Smooth muscle cell (in vitro differentiated cells): Measurements from ENCODE around the gene RFX8. TPM values are rescaled to one million over a fixed set of nuclear protein-coding genes. Genes with fewer than 3 reads are reported as not detected.

ENCODE experiments used
- DNase-seq: peaks from one replicate; lab custom pipeline; 2025; ENCODE audit not compliant: unreplicated experiment; lab: John Stamatoyannopoulos, UW
- H2AFZ ChIP-seq: fragments of 200-600 bp; sonication (generic); 2 replicates; pipeline ENCODE4 v1.6.0; 2016; ENCODE audit warnings: antibody characterized with exemption, low read depth, mild to moderate bottlenecking
- H3F3A ChIP-seq: fragments of 200-600 bp; sonication (generic); 2 replicates; pipeline ENCODE4 v1.6.0; 2017; ENCODE audit warnings: antibody characterized with exemption, low read depth
- H3K27ac ChIP-seq: fragments of 200-600 bp; sonication (generic); 2 replicates; pipeline ENCODE4 v1.5.1; 2016; ENCODE audit warnings: low read depth, mild to moderate bottlenecking
- H3K27me3 ChIP-seq: fragments of 200-600 bp; sonication (generic); 2 replicates; pipeline ENCODE4 v1.6.1; 2016; ENCODE audit warnings: low read depth, mild to moderate bottlenecking
- H3K36me3 ChIP-seq: fragments of 200-600 bp; sonication (generic); 2 replicates; pipeline ENCODE4 v1.5.1; 2016; ENCODE audit warnings: low read depth
- H3K4me1 ChIP-seq: fragments of 200-600 bp; sonication (generic); 2 replicates; pipeline ENCODE4 v1.5.1; 2016; ENCODE audit warnings: low read depth
- H3K4me2 ChIP-seq: fragments of 200-600 bp; sonication (generic); 2 replicates; pipeline ENCODE4 v1.6.0; 2016; ENCODE audit warnings: mild to moderate bottlenecking
- H3K4me3 ChIP-seq: fragments of 200-600 bp; sonication (generic); 2 replicates; pipeline ENCODE4 v1.5.1; 2016; ENCODE audit warnings: mild to moderate bottlenecking
- H3K79me2 ChIP-seq: fragments of 200-600 bp; sonication (generic); 2 replicates; pipeline ENCODE4 v1.6.0; 2016; ENCODE audit warnings: low read depth, mild to moderate bottlenecking
- H3K9ac ChIP-seq: fragments of 200-600 bp; sonication (generic); 2 replicates; pipeline ENCODE4 v1.6.0; 2016; ENCODE audit warnings: low read depth
- H3K9me3 ChIP-seq: fragments of 200-600 bp; sonication (generic); replicated peaks from 2 replicates; pipeline ENCODE4 v1.5.1; 2016; ENCODE audit warnings: low read depth
- H4K20me1 ChIP-seq: fragments of 200-600 bp; sonication (generic); 2 replicates; pipeline ENCODE4 v1.6.0; 2016; ENCODE audit warnings: low read depth
- WGBS: methylation state at CpG from one replicate; pipeline ENCODE4 v1.1.7; 2016; ENCODE audit warnings: low lambda C conversion rate; 5-methylcytosine and 5-hydroxymethylcytosine counted together
- polyA plus RNA-seq: library from polyadenylated mRNA; unstranded; fragments of >200 nt; fragmentation: Nextera tagmentation; extraction: Ambion mirVana; gene quantifications from 2 replicates; pipeline ENCODE4 v1.2.1, GENCODE V29; 2016
- total RNA-seq: library from RNA; depleted of rRNA; stranded (reverse); fragments of >200 nt; gene quantifications from 2 replicates; pipeline ENCODE4 v1.2.3, GENCODE V29; 2014
- TF ChIP-seq, protein P1 (sequence below): fragments of 200-600 bp; sonication (generic); IDR thresholded peaks from 2 replicates; pipeline ENCODE4 v1.5.1; 2017; ENCODE audit warnings: borderline replicate concordance, mild to moderate bottlenecking, antibody characterized with exemption; ENCODE audit not compliant: insufficient read depth, poor library complexity, severe bottlenecking

The RFX8 gene
- total and polyA plus RNA-seq, 2 experiments from 2014 or later, result 2.3 to 3.0 TPM

DNA sequence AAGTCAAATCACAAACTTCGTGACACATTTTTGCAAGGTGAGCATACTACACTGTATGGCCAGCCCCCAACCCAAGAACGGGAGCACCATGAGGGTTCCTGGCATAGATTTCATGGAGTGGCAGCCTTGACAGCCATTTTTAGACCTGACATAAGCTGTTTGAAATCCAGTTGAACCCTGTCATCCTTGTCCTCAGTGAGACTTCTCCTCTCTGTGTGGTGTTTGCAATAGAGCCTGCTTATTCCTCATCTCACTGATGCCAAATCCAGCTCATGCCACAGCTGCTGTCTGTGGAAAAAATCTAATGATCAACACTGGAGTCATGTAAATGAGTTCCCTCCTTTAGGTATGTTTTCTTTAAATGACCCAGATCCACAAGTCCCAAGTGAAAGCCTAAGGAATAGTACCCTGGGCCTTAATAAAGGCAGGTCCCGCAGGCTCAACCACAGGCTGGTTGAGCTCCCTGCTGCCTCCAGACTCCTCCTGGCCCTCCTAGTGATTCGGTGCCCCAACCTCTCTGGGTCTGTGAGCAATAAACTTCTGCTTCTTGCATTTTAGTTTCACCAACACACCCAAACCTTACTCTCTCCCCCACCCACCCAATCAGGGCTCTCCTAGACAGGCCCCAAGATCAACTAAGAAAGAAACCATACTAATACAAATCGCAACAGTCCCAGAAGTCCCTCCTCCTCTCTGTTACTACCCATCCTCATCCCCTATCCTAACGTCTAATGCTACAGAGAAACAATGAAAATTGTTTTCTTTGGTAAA is 79.2 kb downstream of the RFX8 start:
- TF ChIP-seq, protein P1, sequence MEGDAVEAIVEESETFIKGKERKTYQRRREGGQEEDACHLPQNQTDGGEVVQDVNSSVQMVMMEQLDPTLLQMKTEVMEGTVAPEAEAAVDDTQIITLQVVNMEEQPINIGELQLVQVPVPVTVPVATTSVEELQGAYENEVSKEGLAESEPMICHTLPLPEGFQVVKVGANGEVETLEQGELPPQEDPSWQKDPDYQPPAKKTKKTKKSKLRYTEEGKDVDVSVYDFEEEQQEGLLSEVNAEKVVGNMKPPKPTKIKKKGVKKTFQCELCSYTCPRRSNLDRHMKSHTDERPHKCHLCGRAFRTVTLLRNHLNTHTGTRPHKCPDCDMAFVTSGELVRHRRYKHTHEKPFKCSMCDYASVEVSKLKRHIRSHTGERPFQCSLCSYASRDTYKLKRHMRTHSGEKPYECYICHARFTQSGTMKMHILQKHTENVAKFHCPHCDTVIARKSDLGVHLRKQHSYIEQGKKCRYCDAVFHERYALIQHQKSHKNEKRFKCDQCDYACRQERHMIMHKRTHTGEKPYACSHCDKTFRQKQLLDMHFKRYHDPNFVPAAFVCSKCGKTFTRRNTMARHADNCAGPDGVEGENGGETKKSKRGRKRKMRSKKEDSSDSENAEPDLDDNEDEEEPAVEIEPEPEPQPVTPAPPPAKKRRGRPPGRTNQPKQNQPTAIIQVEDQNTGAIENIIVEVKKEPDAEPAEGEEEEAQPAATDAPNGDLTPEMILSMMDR, result no peak
- no peaks in the 10 kb centered on the region for H3K9me3 ChIP-seq
- WGBS, result 59% methylated on average over 6 of the region's 6 CpGs
- no peaks in the 10 kb centered on the region for H3K27me3 ChIP-seq
- H2AFZ ChIP-seq, result no peak overlapping the region
- no peaks in the 10 kb centered on the region for H3K79me2 ChIP-seq
- no peak for DNase-seq
- peak overlapping the region; percentile 76 for H3K9ac ChIP-seq
- no peaks in the 10 kb centered on the region for H3K36me3 ChIP-seq
- peak overlapping the region; percentile 99 for H3K27ac ChIP-seq
- H4K20me1 ChIP-seq, result no peaks in the 10 kb centered on the region
- peaks cover 25% of the 10 kb centered on the region for H3F3A ChIP-seq
- no peak overlapping the region for H3K4me3 ChIP-seq
- peaks cover 33% of the 10 kb centered on the region for H3K4me1 ChIP-seq
- peak overlapping the region; percentile 66 for H3K4me2 ChIP-seq

DNA sequence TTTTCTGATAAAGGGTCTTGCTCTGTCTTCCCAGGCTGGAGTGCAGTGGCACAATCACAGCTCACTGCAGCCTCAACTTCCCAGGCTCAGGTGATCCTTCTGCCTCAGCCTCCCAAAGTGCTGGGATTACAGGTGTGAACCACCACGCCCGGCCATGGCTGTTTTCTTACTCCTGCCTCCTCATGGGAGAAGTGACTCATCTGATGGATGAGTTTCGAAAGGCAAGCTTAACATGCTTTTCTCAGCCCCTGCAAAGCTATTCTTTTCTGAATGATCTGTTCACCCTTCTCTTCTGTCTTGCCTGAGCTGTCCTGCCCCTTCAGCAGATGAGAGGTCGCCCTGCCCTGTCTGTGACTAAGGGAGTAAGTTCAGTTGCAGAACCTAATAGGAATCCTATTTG is 86.7 kb downstream of the RFX8 start:
- H3K4me1 ChIP-seq, result no peaks in the 10 kb centered on the region
- no peak overlapping the region for H3K9ac ChIP-seq
- DNase-seq, result no peak
- no peak overlapping the region for H2AFZ ChIP-seq
- no peak overlapping the region for H3K4me3 ChIP-seq
- no peaks in the 10 kb centered on the region for H4K20me1 ChIP-seq
- H3F3A ChIP-seq, result no peaks in the 10 kb centered on the region
- H3K79me2 ChIP-seq, result no peaks in the 10 kb centered on the region
- H3K27ac ChIP-seq, result peak overlapping the region; percentile 41
- H3K27me3 ChIP-seq, result peaks cover 50% of the 10 kb centered on the region
- TF ChIP-seq, protein P1, result no peak
- H3K9me3 ChIP-seq, result no peaks in the 10 kb centered on the region
- no peaks in the 10 kb centered on the region for H3K36me3 ChIP-seq
- no peak overlapping the region for H3K4me2 ChIP-seq
- WGBS, result 23% methylated on average over 4 of the region's 4 CpGs

DNA sequence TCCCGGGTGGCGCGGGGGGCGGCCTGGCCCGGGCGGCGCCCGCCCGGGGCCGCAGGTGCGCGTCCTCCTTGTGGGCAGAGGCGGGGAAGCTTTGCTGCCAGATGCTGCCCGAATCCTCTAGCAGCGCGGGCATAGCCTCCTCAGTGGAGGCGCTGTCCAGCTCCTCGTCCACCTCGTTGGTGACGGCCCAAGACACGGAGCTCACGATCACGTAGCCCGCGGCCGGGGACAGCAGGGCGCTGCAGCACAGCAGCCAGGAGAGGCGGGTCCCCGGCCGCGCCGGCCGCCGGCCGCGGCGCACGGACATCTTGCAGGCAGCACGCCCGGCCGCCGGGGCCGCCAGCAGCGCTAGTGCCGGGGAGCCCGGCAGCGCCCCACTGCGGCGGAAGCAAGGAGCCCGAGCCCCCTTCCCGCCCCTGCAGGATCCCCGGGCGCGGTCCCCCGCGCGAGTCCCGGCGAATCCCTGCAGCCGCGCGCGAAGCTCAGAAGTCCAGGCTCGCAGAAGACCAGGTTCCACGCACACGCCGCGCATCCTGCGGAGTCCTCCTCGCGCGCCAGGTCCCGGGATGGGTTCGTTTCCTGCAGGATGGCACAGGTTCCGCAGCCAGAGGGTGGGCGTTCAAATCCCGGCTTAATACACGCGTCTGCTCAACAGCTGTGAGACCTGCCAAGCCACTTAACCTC is 87.6 kb downstream of the RFX8 start, which contains the start of gene CREG2:
TSS of gene CREG2 (minus strand) at position 353 of the 684 bp plus-strand sequence. CDS start at position 307, 46 bp downstream.
- WGBS, result 2% methylated on average over 68 of the region's 79 CpGs
- DNase-seq, result peak; percentile 30

More for the DNA sequence above, 87.6 kb downstream of the RFX8 start, which contains the start of gene CREG2:
- peaks cover 50% of the 10 kb centered on the region for H3K27me3 ChIP-seq
- H2AFZ ChIP-seq, result peak within 1 kb of the TSS; percentile 16
- H3K9ac ChIP-seq, result no peak within 1 kb of the TSS
- no peaks in the 10 kb centered on the region for H3K36me3 ChIP-seq
- peak within 1 kb of the TSS; percentile 92 for H3K4me2 ChIP-seq
- no peaks in the 10 kb centered on the region for H3K79me2 ChIP-seq
- peak within 1 kb of the TSS; percentile 56 for H3K4me3 ChIP-seq
- TF ChIP-seq, protein P1, result peak; percentile 44
- no peaks in the 10 kb centered on the region for H3F3A ChIP-seq
- no peaks in the 10 kb centered on the region for H4K20me1 ChIP-seq
- H3K27ac ChIP-seq, result peak within 1 kb of the TSS; percentile 41
- no peaks in the 10 kb centered on the region for H3K9me3 ChIP-seq
- H3K4me1 ChIP-seq, result no peaks in the 10 kb centered on the region
